Measurements from ENCODE around the gene PHF14. TPM values are rescaled to one million over a fixed set of nuclear protein-coding genes. Genes with fewer than 3 reads are reported as not detected.

The PHF14 gene
- total and polyA plus RNA-seq, 2 donors (not counting 3 experiments of a cell fraction or from before 2014, with no cell fraction given): 8.8 to 43.4 TPM

- peaks cover 4% of the 10 kb centered on the region for H3K4me1 ChIP-seq (ENCODE audit: control insufficient read depth, extremely low read depth, insufficient read depth, low read length)
- ChIA-PET POLR2A (no interaction called here), CTCF (interaction anchor here (0.8 to 1.1 kb wide), 2 partner anchors 42 to 43 kb away, joined by 3 to 4 read pairs; no protein-coding TSS in a partner anchor)
- no peak overlapping the region for H2AFZ ChIP-seq (ENCODE audit: low read depth, low read length)
- intact Hi-C loops (cut with micrococcal nuclease) (no loop called here), dilution Hi-C loops (cut with MboI; ENCODE audit: extremely low pct_ligation_motif_present, low sequenced_read_pairs) (no loop called here)
- H4K20me1 ChIP-seq (replicated peaks; ENCODE audit: control insufficient read depth, extremely low read depth, insufficient read depth, low read length): no peaks in the 10 kb centered on the region
- FAIRE-seq: no peak
- no peak overlapping the region for H3K4me2 ChIP-seq (ENCODE audit: insufficient read depth, low read length)
- H3K9me1 ChIP-seq (replicated peaks; ENCODE audit: control insufficient read depth, extremely low read depth, insufficient read depth, low read length): no peaks in the 10 kb centered on the region
- no peak for TF ChIP-seq GATA2 (IDR thresholded peaks at IDR 0.05; ENCODE audit: insufficient read depth, insufficient read length, low read depth, low read length)
- H3K79me2 ChIP-seq (ENCODE audit: control insufficient read depth, insufficient read depth, low read length): no peaks in the 10 kb centered on the region
- no peaks in the 10 kb centered on the region for H3K36me3 ChIP-seq (ENCODE audit: control insufficient read depth in 2 of 2, extremely low read depth in 1 of 2, insufficient read depth in 2 of 2, low read length in 2 of 2)
- BruUV-seq (replicated peaks): no TSS peak
- no peak overlapping the region for H3K9ac ChIP-seq (replicated peaks; ENCODE audit: extremely low read depth, insufficient read depth, low read length)
- H3K27ac ChIP-seq (ENCODE audit: insufficient read depth, low read depth, low read length): no peak overlapping the region
- DNase-seq (ENCODE audit: low read depth, low spot score): no peak
- H3K4me3 ChIP-seq (replicated peaks in 1 of 3; ENCODE audit: insufficient read depth in 1 of 3, low read depth in 1 of 3, low read length in 3 of 3): no peak overlapping the region
- H3K27me3 ChIP-seq (ENCODE audit: control insufficient read depth in 2 of 2, insufficient read depth in 2 of 2, low read length in 2 of 2): no peaks in the 10 kb centered on the region
- H3K9me3 ChIP-seq (replicated peaks; ENCODE audit: control insufficient read depth, insufficient read depth, low read length): no peaks in the 10 kb centered on the region
Observed at GRCh38 chr7:11168650-11169170, 195.0 kb downstream of the PHF14 start.

- no peaks in the 10 kb centered on the region for H3K27me3 ChIP-seq (ENCODE audit: control insufficient read depth in 2 of 2, insufficient read depth in 2 of 2, low read length in 2 of 2)
- dilution Hi-C loops (cut with MboI; ENCODE audit: extremely low pct_ligation_motif_present, low sequenced_read_pairs): no loop called here
- peaks cover 4% of the 10 kb centered on the region for H3K4me1 ChIP-seq (ENCODE audit: control insufficient read depth, extremely low read depth, insufficient read depth, low read length)
- no peaks in the 10 kb centered on the region for H3K79me2 ChIP-seq (ENCODE audit: control insufficient read depth, insufficient read depth, low read length)
- CTCF ChIA-PET: interaction anchor here (1.6 kb wide), 1 partner anchor 18 kb away, joined by 3 read pairs; no protein-coding TSS in a partner anchor
- H3K27ac ChIP-seq (ENCODE audit: insufficient read depth, low read depth, low read length): no peak overlapping the region
- intact Hi-C loops (cut with micrococcal nuclease): no loop called here
- H3K4me3 ChIP-seq (replicated peaks in 1 of 3; ENCODE audit: insufficient read depth in 1 of 3, low read depth in 1 of 3, low read length in 3 of 3): no peak overlapping the region
- H4K20me1 ChIP-seq (replicated peaks; ENCODE audit: control insufficient read depth, extremely low read depth, insufficient read depth, low read length): no peaks in the 10 kb centered on the region
- H3K4me2 ChIP-seq (ENCODE audit: insufficient read depth, low read length): no peak overlapping the region
- BruUV-seq (replicated peaks): no TSS peak
- TF ChIP-seq POLR2AphosphoS5 (IDR thresholded peaks at IDR 0.05; ENCODE audit: insufficient read depth, low read depth, low read length): no peak
- TF ChIP-seq FOS (IDR thresholded peaks at IDR 0.05; ENCODE audit: borderline replicate concordance, insufficient read depth, low read length): no peak
- TF ChIP-seq, protein P1, sequence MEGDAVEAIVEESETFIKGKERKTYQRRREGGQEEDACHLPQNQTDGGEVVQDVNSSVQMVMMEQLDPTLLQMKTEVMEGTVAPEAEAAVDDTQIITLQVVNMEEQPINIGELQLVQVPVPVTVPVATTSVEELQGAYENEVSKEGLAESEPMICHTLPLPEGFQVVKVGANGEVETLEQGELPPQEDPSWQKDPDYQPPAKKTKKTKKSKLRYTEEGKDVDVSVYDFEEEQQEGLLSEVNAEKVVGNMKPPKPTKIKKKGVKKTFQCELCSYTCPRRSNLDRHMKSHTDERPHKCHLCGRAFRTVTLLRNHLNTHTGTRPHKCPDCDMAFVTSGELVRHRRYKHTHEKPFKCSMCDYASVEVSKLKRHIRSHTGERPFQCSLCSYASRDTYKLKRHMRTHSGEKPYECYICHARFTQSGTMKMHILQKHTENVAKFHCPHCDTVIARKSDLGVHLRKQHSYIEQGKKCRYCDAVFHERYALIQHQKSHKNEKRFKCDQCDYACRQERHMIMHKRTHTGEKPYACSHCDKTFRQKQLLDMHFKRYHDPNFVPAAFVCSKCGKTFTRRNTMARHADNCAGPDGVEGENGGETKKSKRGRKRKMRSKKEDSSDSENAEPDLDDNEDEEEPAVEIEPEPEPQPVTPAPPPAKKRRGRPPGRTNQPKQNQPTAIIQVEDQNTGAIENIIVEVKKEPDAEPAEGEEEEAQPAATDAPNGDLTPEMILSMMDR (IDR thresholded peaks at IDR 0.05; ENCODE audit: extremely low read depth in 1 of 2, insufficient read depth in 1 of 2, low read depth in 1 of 2, low read length in 2 of 2): no peak
- no peak for TF ChIP-seq MAX (IDR thresholded peaks at IDR 0.05; ENCODE audit: insufficient read depth, insufficient read length)
- no peak for TF ChIP-seq JUN (IDR thresholded peaks at IDR 0.05; ENCODE audit: borderline replicate concordance, insufficient read depth, insufficient read length, low read depth)
- TF ChIP-seq EZH2 (IDR thresholded peaks at IDR 0.05; ENCODE audit: borderline replicate concordance, low read depth, low read length, severe bottlenecking): no peak
- no peak for TF ChIP-seq GATA2 (IDR thresholded peaks at IDR 0.05; ENCODE audit: insufficient read depth, insufficient read length, low read depth, low read length)
- TF ChIP-seq POLR2A (IDR thresholded peaks at IDR 0.05; ENCODE audit: low read depth, low read length): no peak
- no peak for TF ChIP-seq MYC (IDR thresholded peaks at IDR 0.05; ENCODE audit: low read depth, low read length)
- POLR2A ChIA-PET: no interaction called here
- H3K9me1 ChIP-seq (replicated peaks; ENCODE audit: control insufficient read depth, extremely low read depth, insufficient read depth, low read length): no peaks in the 10 kb centered on the region
- H3K9me3 ChIP-seq (replicated peaks; ENCODE audit: control insufficient read depth, insufficient read depth, low read length): no peaks in the 10 kb centered on the region
- H2AFZ ChIP-seq (ENCODE audit: low read depth, low read length): no peak overlapping the region
- H3K9ac ChIP-seq (replicated peaks; ENCODE audit: extremely low read depth, insufficient read depth, low read length): no peak overlapping the region
- H3K36me3 ChIP-seq (ENCODE audit: control insufficient read depth in 2 of 2, extremely low read depth in 1 of 2, insufficient read depth in 2 of 2, low read length in 2 of 2): no peaks in the 10 kb centered on the region
- FAIRE-seq (no peak), DNase-seq (ENCODE audit: low read depth, low spot score) (no peak)
Observed at GRCh38 chr7:11170175-11170574, 196.5 kb downstream of the PHF14 start.
